CD4-positive, alpha-beta T cell (primary cell): Measurements from ENCODE around the gene PLA2G2D. TPM values are rescaled to one million over a fixed set of nuclear protein-coding genes. Genes with fewer than 3 reads are reported as not detected.

Experiments used
- ATAC-seq: fragments of 200-7000 bp; cut with Tn5 transposase; one replicate; pipeline ENCODE4 v1.10.0; 2022; ENCODE audit warnings: mild to moderate bottlenecking; ENCODE audit not compliant: poor library complexity
- CTCF ChIA-PET: fragments of 350-600 bp; sonication (Branson Sonifier 250); formaldehyde crosslinking; loops from one replicate; lab custom pipeline; 2021; ENCODE audit warnings: antibody characterized with exemption, inconsistent platforms; lab: Charles Lee
- POLR2A ChIA-PET: fragments of 350-600 bp; sonication (Branson Sonifier 250); formaldehyde crosslinking; loops from one replicate; lab custom pipeline; 2021; ENCODE audit warnings: antibody characterized with exemption, inconsistent platforms; lab: Charles Lee
- DNase-seq, 14 experiments: peaks; one replicate each; pipeline ENCODE4 v3.0.0-alpha.2; 2013 to 2020; ENCODE audit warnings: mixed read lengths in 2 of 14
- H3K27ac ChIP-seq, 2 donors: one replicate each; pipeline versions ENCODE4 v1.5.1 to v1.7.0; 2013; ENCODE audit warnings: low read length in 2 of 2, low read depth in 1 of 2, mild to moderate bottlenecking in 1 of 2
- H3K27me3 ChIP-seq, 2 experiments: 1 replicate in 1 of 2; 2 replicates in 1 of 2; pipeline versions ENCODE4 v1.6.1 to v1.7.0; 2013; ENCODE audit warnings: low read length in 2 of 2, control low read depth in 1 of 2, mild to moderate bottlenecking in 1 of 2, moderate library complexity in 1 of 2; ENCODE audit not compliant: insufficient read depth in 2 of 2, control insufficient read depth in 1 of 2
- H3K36me3 ChIP-seq: one replicate; pipeline ENCODE4 v1.6.1; 2013; ENCODE audit warnings: low read length, control low read depth; ENCODE audit not compliant: insufficient read depth
- H3K4me1 ChIP-seq: one replicate; pipeline ENCODE4 v1.6.1; 2013; ENCODE audit warnings: low read length, control low read depth; ENCODE audit not compliant: insufficient read depth
- H3K4me3 ChIP-seq: one replicate; pipeline ENCODE4 v1.5.1; 2013; ENCODE audit warnings: mild to moderate bottlenecking, low read length, moderate library complexity
- H3K9me3 ChIP-seq, 2 experiments: 1 replicate in 1 of 2; 2 replicates in 1 of 2; pipeline versions ENCODE4 v1.6.1 to v1.7.0; 2013; ENCODE audit warnings: low read length in 2 of 2, mild to moderate bottlenecking in 2 of 2, control low read depth in 1 of 2, moderate library complexity in 1 of 2; ENCODE audit not compliant: control insufficient read depth in 1 of 2, insufficient read depth in 1 of 2
- H3K27ac Mint-ChIP-seq: one replicate; pipeline ENCODE4 v1.8.0; 2020; ENCODE audit warnings: mixed read lengths
- H3K27me3 Mint-ChIP-seq: one replicate; pipeline ENCODE4 v1.8.0; 2021; ENCODE audit warnings: mixed read lengths
- H3K36me3 Mint-ChIP-seq: one replicate; pipeline ENCODE4 v1.8.0; 2021; ENCODE audit warnings: low read depth, mixed read lengths
- H3K4me1 Mint-ChIP-seq: one replicate; pipeline ENCODE4 v1.8.0; 2021; ENCODE audit warnings: low read depth, mixed read lengths
- H3K4me3 Mint-ChIP-seq: one replicate; pipeline ENCODE4 v1.8.0; 2020; ENCODE audit warnings: mild to moderate bottlenecking, mixed read lengths
- H3K9me3 Mint-ChIP-seq: one replicate; pipeline ENCODE4 v1.8.0; 2020; ENCODE audit warnings: mixed read lengths
- CTCF ChIP-seq: fragments of 200-600 bp; IDR thresholded peaks from one replicate; pipeline ENCODE4 v1.8.0; 2022; ENCODE audit warnings: antibody characterized with exemption, mild to moderate bottlenecking
- intact Hi-C, 2 experiments: fragments of 100-400 bp; cut with DNase I in 1 of 2; cut with micrococcal nuclease in 1 of 2; formaldehyde crosslinking; loops; one replicate each; pipeline versions ENCODE4 v1.15.1 to v1.9.0; 2023 to 2025; cut with DNase I, micrococcal nuclease
- total RNA-seq, 174 experiments: library from RNA in 2 of 174; stranded (reverse) in 2 of 174; gene quantifications; one replicate each; pipeline ENCODE4 v1.2.3 and lab custom pipeline; 2021 to 2026

The PLA2G2D gene
- total RNA-seq, 2 experiments from 2014 or later: not detected

- POLR2A ChIA-PET: no interaction called here
- no peaks in the 10 kb centered on the region for H3K27me3 ChIP-seq
- H3K9me3 ChIP-seq: peaks cover 18 to 50% of the 10 kb centered on the region in 2 experiments
- CTCF ChIA-PET: interaction anchor here (0.6 to 0.7 kb wide), 2 partner anchors 28 to 947 kb away, joined by 3 to 5 read pairs; no protein-coding TSS in a partner anchor
- Mint-ChIP-seq H3K36me3 (peaks cover 30% of the 10 kb centered on the region), H3K4me3 (no peak overlapping the region), H3K4me1 (no peaks in the 10 kb centered on the region), H3K9me3 (peaks cover 10% of the 10 kb centered on the region), H3K27me3 (no peaks in the 10 kb centered on the region), H3K27ac (no peak overlapping the region)
- peaks cover 4% of the 10 kb centered on the region for H3K4me1 ChIP-seq
- ATAC-seq (no peak), DNase-seq (no peak)
- no peak overlapping the region for H3K27ac ChIP-seq
- no peak for TF ChIP-seq CTCF
- no peak overlapping the region for H3K4me3 ChIP-seq
- intact Hi-C loops: no loop called here
- H3K36me3 ChIP-seq: no peaks in the 10 kb centered on the region
Measured at GRCh38 chr1:20166051-20166450, 46.7 kb upstream of the PLA2G2D start.

- Histone ChIP-seq H3K27ac (no peak overlapping the region), H3K36me3 (no peaks in the 10 kb centered on the region), H3K4me3 (no peak overlapping the region), H3K27me3 (no peaks in the 10 kb centered on the region), H3K4me1 (no peaks in the 10 kb centered on the region), H3K9me3 (peaks cover 24 to 55% of the 10 kb centered on the region in 2 experiments)
- POLR2A ChIA-PET: no interaction called here
- H3K36me3 Mint-ChIP-seq: peaks cover 30% of the 10 kb centered on the region
- H3K9me3 Mint-ChIP-seq: peaks cover 10% of the 10 kb centered on the region
- intact Hi-C loops: no loop called here
- CTCF ChIA-PET: interaction anchor here (0.6 to 1.3 kb wide), 3 partner anchors 13 to 947 kb away, joined by 3 to 5 read pairs (median 3); no protein-coding TSS in a partner anchor
- no peak overlapping the region for H3K4me3 Mint-ChIP-seq
- peak; percentile 17 for TF ChIP-seq CTCF
- no peaks in the 10 kb centered on the region for H3K27me3 Mint-ChIP-seq
- H3K27ac Mint-ChIP-seq: no peak overlapping the region
- ATAC-seq: no peak
- DNase-seq: peak in 1 of 14 experiments; percentile 31
- H3K4me1 Mint-ChIP-seq: no peaks in the 10 kb centered on the region
Measured at GRCh38 chr1:20165522-20165951, 46.2 kb upstream of the PLA2G2D start.

- Mint-ChIP-seq H3K27me3 (no peaks in the 10 kb centered on the region), H3K9me3 (peaks cover 10% of the 10 kb centered on the region), H3K4me1 (no peaks in the 10 kb centered on the region), H3K4me3 (no peak overlapping the region), H3K36me3 (peaks cover 30% of the 10 kb centered on the region), H3K27ac (no peak overlapping the region)
- no peaks in the 10 kb centered on the region for H3K4me1 ChIP-seq
- no peaks in the 10 kb centered on the region for H3K27me3 ChIP-seq
- no peak for TF ChIP-seq CTCF
- peaks cover 31 to 60% of the 10 kb centered on the region in 2 experiments for H3K9me3 ChIP-seq
- ATAC-seq (no peak), DNase-seq (no peak)
- no peak overlapping the region for H3K27ac ChIP-seq
- CTCF ChIA-PET: interaction anchor here (1.3 kb wide), 1 partner anchor 13 kb away, joined by 3 read pairs; no protein-coding TSS in a partner anchor
- POLR2A ChIA-PET: no interaction called here
- H3K4me3 ChIP-seq: no peak overlapping the region
- intact Hi-C loops: no loop called here
- no peaks in the 10 kb centered on the region for H3K36me3 ChIP-seq
Measured at GRCh38 chr1:20164694-20165202, 45.4 kb upstream of the PLA2G2D start.
